GM15510 (cell line): ENCODE measurements around the gene ATP13A3.

Experiments
- POLR2A ChIP-seq: IDR thresholded peaks from 3 replicates; pipeline ENCODE4 v1.6.1; 2011; ENCODE audit warnings: borderline replicate concordance; ENCODE audit not compliant: insufficient read length; ENCODE audit errors: extremely low read depth

Gene ATP13A3

DNA sequence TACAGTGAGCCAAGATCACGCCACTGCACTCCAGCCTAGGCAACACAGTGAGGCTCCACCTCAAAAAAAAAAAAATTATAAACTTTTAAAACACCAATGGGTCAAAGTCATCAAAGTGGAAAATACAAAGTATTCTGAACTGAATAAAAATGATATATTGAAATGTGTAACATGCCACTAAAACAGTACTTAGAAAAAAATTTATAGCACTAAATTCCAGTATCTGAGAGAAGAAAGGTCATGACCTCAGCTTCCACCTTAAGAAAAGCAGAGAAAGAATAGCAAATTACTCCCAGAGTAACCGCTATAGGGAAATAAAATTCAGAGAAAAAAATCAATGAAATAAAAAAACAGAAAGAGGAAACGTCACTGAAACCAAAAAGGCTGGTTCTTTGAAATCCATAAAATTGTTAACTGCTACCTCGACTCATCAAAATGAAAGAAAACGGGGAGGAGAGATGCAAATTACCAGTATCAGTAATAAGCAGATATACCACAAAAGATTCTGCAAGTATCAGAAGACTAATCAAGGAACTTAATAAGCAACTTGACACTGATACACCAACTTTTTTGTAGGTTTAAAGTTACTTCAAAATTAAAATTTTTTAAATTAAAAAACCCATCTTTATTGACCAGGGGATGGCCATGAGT, 20.8 kb downstream of the ATP13A3 start:
- no peak for TF ChIP-seq POLR2A

DNA sequence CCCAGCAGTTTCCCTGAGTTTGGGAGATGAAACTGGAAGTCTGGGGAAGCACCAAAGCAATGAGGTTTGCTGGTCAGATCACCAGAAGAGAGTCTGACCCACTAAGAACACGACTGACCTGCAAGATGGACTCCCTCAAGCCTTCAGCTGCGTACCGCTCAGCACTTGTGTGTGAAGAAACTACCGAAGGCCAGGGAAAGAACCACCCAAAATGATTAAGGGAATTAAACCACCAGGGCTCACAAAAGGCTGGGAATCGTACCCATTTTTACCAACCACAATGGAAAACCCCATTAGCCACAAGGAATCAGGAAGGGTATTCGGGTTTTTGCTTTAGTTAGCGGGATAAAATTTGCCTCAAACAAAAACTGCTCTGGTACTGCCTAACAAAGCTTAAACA, 21.6 kb downstream of the ATP13A3 start:
- no peak for TF ChIP-seq POLR2A

DNA sequence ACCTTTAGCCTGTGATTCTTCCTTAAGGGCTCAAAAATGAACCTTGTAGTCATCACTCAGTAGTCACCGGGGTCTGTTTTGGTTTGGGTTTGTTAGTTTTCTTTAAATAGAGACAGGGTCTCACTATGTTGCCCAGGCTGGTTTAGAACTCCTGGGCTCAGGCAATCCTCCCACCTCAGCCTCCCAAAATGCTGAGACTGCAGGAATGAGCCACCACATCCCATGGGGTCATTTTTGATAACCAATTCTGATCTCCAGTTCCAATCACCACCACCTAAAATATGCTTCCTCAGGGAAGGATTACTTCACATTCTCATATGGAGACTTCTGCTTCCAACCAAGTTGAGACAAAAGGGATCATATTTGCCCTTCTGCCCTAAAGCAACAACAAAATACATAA, 22.1 kb downstream of the ATP13A3 start:
- no peak for TF ChIP-seq POLR2A

DNA sequence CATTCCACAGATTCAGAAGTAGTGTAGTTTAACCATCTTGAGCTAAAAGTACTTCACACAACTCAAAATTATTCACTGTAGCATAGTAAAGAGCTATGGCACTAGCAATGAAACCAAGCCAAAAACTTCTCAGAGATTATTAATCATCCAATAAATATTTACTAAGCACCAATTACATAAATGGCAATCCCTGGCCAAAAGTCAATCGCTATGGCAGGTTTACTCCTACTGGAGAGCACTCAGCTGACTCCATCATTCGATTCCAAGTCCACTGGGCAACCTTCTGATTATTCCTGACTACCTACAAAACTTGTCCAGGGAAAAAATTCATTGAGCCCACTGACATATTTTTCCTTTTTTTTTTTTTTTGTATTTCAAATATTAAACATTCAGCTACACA, 23.9 kb downstream of the ATP13A3 start:
- TF ChIP-seq POLR2A: no peak

DNA sequence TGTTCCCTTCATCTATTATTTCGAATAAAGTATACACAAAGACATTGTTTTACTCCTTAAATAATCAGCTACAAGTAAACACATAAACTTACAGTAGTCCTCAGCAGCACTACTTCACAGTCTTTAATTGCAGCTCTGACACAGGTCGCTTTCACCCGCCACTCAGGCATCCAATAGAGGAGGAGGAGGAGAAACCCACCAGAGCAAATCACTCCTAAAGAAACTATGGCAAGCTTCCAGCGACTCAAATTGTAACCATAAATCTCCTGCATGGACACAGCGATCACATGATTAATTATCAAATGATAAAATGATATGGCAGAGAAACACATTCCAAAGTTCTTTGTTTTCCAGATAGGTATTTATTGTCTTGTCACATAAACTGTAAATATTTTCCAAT, 26.2 kb downstream of the ATP13A3 start:
- TF ChIP-seq POLR2A: no peak

DNA sequence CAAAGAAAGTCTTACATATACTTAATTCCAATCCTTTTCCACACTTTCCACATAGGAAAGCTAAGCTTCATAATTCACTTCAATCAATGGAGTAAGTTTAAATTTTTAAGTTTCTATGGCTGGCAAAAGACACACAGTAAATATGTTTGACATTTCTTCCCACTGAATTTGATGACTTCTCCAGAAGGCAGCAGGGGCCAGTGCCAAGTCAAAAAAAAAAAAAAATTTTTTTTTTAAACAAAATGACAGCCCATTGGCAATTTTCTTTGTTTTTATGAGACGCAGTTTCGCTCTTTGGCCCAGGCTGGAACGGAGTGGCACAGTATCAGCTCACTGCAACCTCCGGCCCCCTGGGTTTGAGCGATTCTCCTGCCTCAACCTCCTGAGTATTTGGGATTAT, 28.7 kb downstream of the ATP13A3 start:
- no peak for TF ChIP-seq POLR2A

DNA sequence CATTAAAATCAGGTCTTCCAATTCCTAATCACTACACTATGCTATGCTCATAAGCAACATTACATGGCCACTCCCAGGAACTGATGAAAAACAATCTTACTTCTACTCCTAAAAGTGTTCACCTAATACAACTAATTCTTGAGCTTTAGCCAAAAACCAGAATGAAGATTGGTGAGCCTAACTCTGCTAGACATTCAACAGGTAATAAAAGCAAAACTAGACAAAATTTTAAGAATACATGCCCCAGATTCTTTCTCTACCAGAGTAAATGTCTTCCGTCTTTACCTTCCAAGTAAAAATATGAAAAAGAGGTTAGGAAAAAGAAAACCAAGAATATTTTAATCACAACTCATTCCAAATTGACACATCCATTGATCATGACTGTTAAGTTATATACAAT, 31.3 kb downstream of the ATP13A3 start:
- no peak for TF ChIP-seq POLR2A

DNA sequence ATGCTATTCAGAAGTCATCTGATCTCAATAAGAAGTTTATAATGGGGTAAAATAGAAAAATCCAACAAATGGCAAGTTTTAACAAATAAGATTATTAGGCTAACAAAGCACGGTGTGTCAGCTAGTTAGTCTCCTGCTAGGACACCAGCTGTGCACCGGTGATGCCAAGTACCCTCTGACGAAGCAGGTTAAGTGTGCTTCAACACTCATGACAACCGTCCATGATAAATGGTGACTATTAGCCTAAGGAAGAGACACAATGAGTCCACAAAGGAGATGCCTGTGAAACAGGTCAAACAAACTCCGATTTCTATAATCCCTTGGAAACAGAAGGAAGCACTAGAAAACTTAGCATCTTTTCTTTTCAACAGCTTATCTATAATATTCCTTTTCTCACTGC, 36.5 kb downstream of the ATP13A3 start:
- no peak for TF ChIP-seq POLR2A

DNA sequence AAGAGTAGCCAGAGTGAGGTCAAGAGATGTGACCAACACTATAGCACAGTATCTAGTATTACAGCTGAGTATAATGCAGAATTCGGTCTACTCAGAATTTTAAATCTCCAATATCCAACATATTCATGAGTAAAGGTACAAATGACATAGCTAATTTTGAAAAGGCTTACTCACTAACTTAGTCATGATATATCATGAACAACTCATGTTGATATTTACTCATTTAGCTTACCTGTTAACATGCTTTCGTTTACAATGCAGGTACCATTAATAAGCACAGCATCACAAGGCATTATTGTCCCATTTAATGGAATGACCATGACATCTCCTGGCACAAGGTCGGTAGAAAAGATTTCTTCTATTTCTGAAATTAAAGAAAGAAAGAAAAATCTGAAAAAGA, 36.9 kb downstream of the ATP13A3 start:
- no peak for TF ChIP-seq POLR2A

DNA sequence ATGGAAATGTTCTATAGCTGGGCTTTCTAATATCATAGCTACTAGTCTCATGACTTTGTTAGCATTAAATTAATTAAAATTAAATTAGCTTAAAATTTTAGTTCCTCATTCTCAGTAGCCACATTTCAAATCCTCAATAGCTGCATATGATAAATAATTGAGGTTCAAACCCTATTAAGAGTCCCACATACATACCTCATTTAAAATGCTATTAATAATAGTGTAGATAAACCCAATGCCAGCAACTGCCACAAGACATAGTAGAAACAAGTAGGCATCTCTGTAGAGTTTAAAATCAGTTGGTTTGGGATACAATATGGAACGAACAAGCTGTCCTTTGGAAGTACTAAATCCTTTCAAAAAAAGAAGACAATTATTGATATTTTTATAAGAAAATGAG, 39.1 kb downstream of the ATP13A3 start:
- TF ChIP-seq POLR2A: no peak

DNA sequence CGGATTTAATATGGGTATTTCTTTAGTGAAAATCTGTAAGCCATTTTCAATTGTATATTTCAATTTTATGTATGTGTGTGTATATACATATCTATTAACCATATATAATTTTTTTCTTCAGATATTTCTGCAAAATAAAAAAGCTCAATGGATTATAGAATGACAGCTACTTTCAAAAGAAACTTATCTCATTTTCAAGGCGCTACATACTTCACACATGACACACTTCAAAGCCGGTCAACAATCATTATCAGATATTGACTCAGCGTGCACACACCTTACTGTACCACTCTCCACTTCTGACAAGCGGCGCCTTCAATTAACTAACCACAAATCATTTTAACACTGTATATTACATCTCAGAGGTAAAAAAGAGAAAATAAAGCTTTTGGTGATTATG, 39.6 kb downstream of the ATP13A3 start:
- no peak for TF ChIP-seq POLR2A

DNA sequence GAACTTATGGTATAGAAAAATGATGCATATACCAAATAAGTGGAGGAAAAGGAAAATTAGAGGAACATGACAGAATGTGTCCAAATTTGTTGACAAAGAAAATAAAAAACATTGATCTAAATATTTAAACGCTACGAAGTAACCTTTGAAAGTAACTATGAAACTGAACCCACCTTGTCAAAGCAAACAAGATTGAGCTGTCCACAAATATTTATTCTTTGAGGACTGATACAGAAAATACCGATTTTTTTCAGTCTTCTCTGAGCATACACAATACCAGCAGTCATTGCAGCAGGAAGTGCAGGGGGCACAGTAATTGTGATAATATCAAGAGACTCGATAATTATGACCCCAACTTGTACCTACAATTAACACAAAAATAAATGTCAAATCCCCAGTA, 40.0 kb downstream of the ATP13A3 start:
- no peak for TF ChIP-seq POLR2A

DNA sequence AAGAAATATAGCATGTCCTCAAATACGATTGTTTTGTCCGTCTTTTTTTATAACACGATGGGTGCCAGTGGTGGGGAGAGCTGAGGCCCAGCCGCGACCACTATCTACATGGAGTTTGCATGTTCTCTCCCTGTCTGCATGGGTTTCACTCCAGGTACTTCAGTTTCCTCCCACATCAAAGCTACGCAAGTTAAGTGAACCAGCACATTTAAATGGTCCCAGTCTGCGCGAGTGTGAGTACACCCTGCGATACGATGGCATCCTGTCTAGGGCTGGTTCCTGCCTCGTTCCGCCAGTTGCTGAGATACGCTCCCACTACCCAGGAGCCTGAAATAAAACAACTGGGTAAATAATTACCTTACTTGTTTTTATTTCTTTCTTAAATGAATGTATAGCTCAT, 40.6 kb downstream of the ATP13A3 start:
- TF ChIP-seq POLR2A: no peak

DNA sequence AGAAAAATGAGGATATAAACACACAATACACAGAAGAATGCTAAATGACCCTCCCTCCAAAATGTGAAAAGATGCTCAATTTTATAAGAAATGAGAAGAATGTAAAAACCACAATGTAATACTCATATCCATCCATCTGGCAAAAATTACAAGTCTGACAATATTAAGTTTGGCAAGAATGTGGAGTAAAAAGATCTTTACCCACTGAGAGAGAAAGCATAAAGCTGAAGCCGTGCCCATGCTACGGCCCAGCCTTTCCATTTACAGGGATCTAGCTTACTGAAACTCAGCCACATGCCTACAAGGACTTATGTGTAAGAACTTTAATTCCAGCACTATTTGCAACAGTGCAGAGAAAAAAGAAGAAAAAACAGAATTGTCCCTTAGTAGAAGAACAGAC, 42.9 kb downstream of the ATP13A3 start:
- TF ChIP-seq POLR2A: no peak

DNA sequence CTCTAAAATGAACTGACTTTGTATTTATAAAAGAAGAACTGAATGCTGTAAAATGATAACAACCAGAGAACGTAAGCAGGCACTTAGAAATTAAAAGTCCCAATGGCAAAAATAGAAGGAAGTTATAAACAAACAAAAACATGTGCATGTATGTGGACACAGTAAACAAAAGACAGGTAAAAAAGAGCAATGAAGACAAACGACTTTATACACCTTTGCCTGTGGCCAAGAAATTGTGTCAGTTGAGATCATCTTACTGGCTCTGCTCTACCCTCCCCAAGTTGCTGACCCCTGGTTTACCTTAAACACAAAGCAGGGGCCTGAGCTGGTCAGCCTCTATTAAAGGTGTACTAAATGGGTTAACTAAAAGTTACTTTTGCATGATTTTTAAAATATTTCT, 46.0 kb downstream of the ATP13A3 start:
- no peak for TF ChIP-seq POLR2A

DNA sequence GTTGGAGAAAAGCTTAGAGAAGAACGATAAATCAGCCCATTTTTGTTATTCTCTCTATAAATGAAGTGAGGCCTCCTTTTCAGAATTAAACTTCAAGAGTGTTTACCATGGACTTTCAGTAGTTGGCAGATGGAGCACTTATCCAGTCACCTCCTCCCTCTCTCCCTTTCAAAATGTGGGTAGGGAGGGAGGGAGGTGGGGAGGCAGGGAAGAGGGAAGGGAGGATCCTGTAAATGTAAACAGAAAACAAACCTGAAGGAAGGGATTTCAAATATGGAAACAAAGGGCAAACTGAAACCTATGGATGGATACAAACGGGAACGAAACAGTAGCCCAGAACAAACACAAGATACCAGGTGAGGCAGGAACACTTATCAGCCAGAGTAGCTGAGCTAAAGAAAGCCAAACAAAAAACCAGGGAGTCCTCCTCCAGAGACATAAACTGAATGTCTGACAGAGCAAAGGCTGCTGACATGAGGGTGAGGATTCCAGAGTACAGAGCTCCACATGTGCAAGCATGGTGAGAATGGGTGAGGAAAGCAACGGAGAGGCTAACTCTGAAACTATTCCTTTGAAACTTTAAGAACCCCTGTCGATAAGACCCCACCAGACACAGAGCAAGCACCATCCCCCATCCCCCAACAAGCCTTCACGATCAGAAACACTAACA, 46.8 kb downstream of the ATP13A3 start:
- TF ChIP-seq POLR2A: no peak
